B cell (primary cell): ENCODE data around the gene CCNH. TPM values are rescaled to one million over a fixed set of nuclear protein-coding genes. Genes with fewer than 3 reads are reported as not detected.

ENCODE experiments used
- ATAC-seq: fragments of 200-7000 bp; cut with Tn5 transposase; one replicate; pipeline ENCODE4 v1.10.0; 2021; ENCODE audit warnings: low read depth, mild to moderate bottlenecking, moderate number of reproducible peaks, moderate library complexity
- CTCF ChIA-PET: fragments of 350-600 bp; sonication (Branson Sonifier 250); formaldehyde crosslinking; loops from one replicate; lab custom pipeline; 2021; ENCODE audit warnings: antibody characterized with exemption, inconsistent platforms; lab: Charles Lee
- POLR2A ChIA-PET: fragments of 350-600 bp; sonication (Branson Sonifier 250); formaldehyde crosslinking; loops from one replicate; lab custom pipeline; 2021; ENCODE audit warnings: antibody characterized with exemption; lab: Charles Lee
- DNase-seq: peaks from one replicate; pipeline ENCODE4 v3.0.0; 2013
- H2AFZ ChIP-seq: 2 replicates; pipeline ENCODE4 v1.6.1; 2012; ENCODE audit warnings: mild to moderate bottlenecking, low read depth, low read length; ENCODE audit not compliant: insufficient read depth, poor library complexity, severe bottlenecking
- H3K27ac ChIP-seq, 2 donors: 1 replicate in 1 of 2; 2 replicates in 1 of 2; pipeline ENCODE4 v1.5.1; 2012 to 2013; ENCODE audit warnings: low read length in 2 of 2, mild to moderate bottlenecking in 2 of 2, moderate library complexity in 1 of 2
- H3K27me3 ChIP-seq, 4 experiments: fragments of 200-600 bp in 1 of 4; sonication (generic) in 1 of 4; replicated peaks in 1 of 4; 1 replicate in 2 of 4; 2 replicates in 2 of 4; pipeline versions ENCODE4 v1.6.1 to v1.7.0; 2013 to 2016; ENCODE audit warnings: low read length in 3 of 4, mild to moderate bottlenecking in 2 of 4, mixed read lengths in 1 of 4, moderate library complexity in 1 of 4; ENCODE audit not compliant: insufficient read depth in 4 of 4, control insufficient read depth in 3 of 4; ENCODE audit errors: control extremely low read depth in 1 of 4
- H3K36me3 ChIP-seq, 2 experiments: replicated peaks in 1 of 2; 1 replicate in 1 of 2; 2 replicates in 1 of 2; pipeline versions ENCODE4 v1.6.1 to v1.7.1; 2013; ENCODE audit warnings: low read length in 1 of 2; ENCODE audit not compliant: insufficient read depth in 2 of 2, control insufficient read depth in 1 of 2; ENCODE audit errors: control extremely low read depth in 1 of 2, extremely low read depth in 1 of 2
- H3K4me1 ChIP-seq, 2 donors: fragments of 200-600 bp in 1 of 2; sonication (generic) in 1 of 2; 1 replicate in 1 of 2; 2 replicates in 1 of 2; pipeline versions ENCODE4 v1.5.1 to v1.6.1; 2013 to 2017; ENCODE audit warnings: low read length in 2 of 2; ENCODE audit not compliant: control insufficient read depth in 2 of 2, insufficient read depth in 2 of 2
- H3K4me2 ChIP-seq: replicated peaks from 2 replicates; pipeline ENCODE3; 2012; ENCODE audit warnings: mild to moderate bottlenecking, low read depth, low read length; ENCODE audit not compliant: poor library complexity, severe bottlenecking
- H3K4me3 ChIP-seq, 5 experiments: fragments of 200-600 bp in 1 of 5; sonication (generic) in 1 of 5; 1 replicate in 3 of 5; 2 replicates in 2 of 5; pipeline versions ENCODE4 v1.5.1 to v1.7.0; 2011 to 2016; ENCODE audit warnings: low read length in 4 of 5, mild to moderate bottlenecking in 4 of 5, low read depth in 2 of 5, control low read depth in 1 of 5, moderate library complexity in 1 of 5; ENCODE audit not compliant: insufficient read depth in 1 of 5; ENCODE audit errors: control extremely low read depth in 1 of 5, extremely low read depth in 1 of 5
- H3K79me2 ChIP-seq: fragments of 200-600 bp; sonication (generic); one replicate; pipeline ENCODE4 v1.6.0; 2016; ENCODE audit warnings: low read length; ENCODE audit not compliant: control insufficient read depth, insufficient read depth
- H3K9ac ChIP-seq: fragments of 200-600 bp; sonication (generic); 2 replicates; pipeline ENCODE4 v1.6.1; 2017; ENCODE audit warnings: mild to moderate bottlenecking, low read length, moderate library complexity
- H3K9me3 ChIP-seq, 3 donors: one replicate each; pipeline versions ENCODE4 v1.6.1 to v1.7.1; 2013; ENCODE audit warnings: low read length in 2 of 3; ENCODE audit not compliant: control insufficient read depth in 2 of 3, insufficient read depth in 1 of 3; ENCODE audit errors: control extremely low read depth in 1 of 3
- H4K20me1 ChIP-seq: 2 replicates; pipeline ENCODE4 v1.6.0; 2012; ENCODE audit warnings: mild to moderate bottlenecking, low read length; ENCODE audit not compliant: insufficient read depth, control insufficient read depth, poor library complexity, severe bottlenecking
- H3K27ac Mint-ChIP-seq: one replicate; pipeline ENCODE4 v1.8.0; 2021; ENCODE audit warnings: mixed read lengths
- H3K27me3 Mint-ChIP-seq: one replicate; pipeline ENCODE4 v1.8.0; 2021; ENCODE audit warnings: mixed read lengths
- H3K4me1 Mint-ChIP-seq: one replicate; pipeline ENCODE4 v1.8.0; 2021; ENCODE audit warnings: mixed read lengths
- H3K4me3 Mint-ChIP-seq: one replicate; pipeline ENCODE4 v1.8.0; 2021; ENCODE audit warnings: mixed read lengths
- H3K9me3 Mint-ChIP-seq: one replicate; pipeline ENCODE4 v1.8.0; 2022; ENCODE audit warnings: mixed read lengths; ENCODE audit not compliant: insufficient read depth
- CTCF ChIP-seq: fragments of 200-600 bp; IDR thresholded peaks from one replicate; pipeline ENCODE4 v1.8.0; 2022; ENCODE audit warnings: antibody characterized with exemption, mild to moderate bottlenecking
- EZH2 ChIP-seq: IDR thresholded peaks from 2 replicates; pipeline ENCODE4 v1.6.1; 2012; ENCODE audit warnings: borderline replicate concordance, low read depth, mild to moderate bottlenecking, moderate library complexity, low read length; ENCODE audit not compliant: insufficient read depth, poor library complexity, severe bottlenecking
- WGBS: methylation state at CpG from one replicate; pipeline ENCODE4 v1.1.5; 2013; ENCODE audit warnings: missing lambda C conversion rate; ENCODE audit not compliant: insufficient coverage; 5-methylcytosine and 5-hydroxymethylcytosine counted together
- intact Hi-C: fragments of 100-400 bp; cut with micrococcal nuclease; formaldehyde crosslinking; loops from one replicate; pipeline ENCODE4 v1.10.0; 2022
- polyA plus RNA-seq: library from polyadenylated mRNA; depleted of rRNA; stranded (reverse); fragments of >200 nt; gene quantifications from 2 replicates; pipeline ENCODE4 v1.2.3, GENCODE V29; 2012
- total RNA-seq, 2 donors: library from RNA; stranded (reverse); fragments of 120-200 nt in 1 of 2; gene quantifications; 1 replicate in 1 of 2; 2 replicates in 1 of 2; pipeline versions ENCODE4 v1.2.3 to v1.2.4, GENCODE V29; 2013 to 2022

CCNH gene
- total and polyA plus RNA-seq, 2 donors (not counting 1 experiment from before 2014, with no cell fraction given): 59.2 to 120 TPM

GRCh38 chr5:87423755-87424154 is 11.0 kb upstream of the CCNH start:
- Mint-ChIP-seq H3K4me1 (no peaks in the 10 kb centered on the region), H3K4me3 (no peak overlapping the region), H3K27me3 (peaks cover 10% of the 10 kb centered on the region), H3K27ac (no peak overlapping the region), H3K9me3 (no peaks in the 10 kb centered on the region)
- no peak overlapping the region for H3K9ac ChIP-seq
- H3K36me3 ChIP-seq: no peaks in the 10 kb centered on the region
- no peak overlapping the region for H3K27ac ChIP-seq
- DNase-seq: no peak
- no peaks in the 10 kb centered on the region for H3K9me3 ChIP-seq
- no peaks in the 10 kb centered on the region for H3K79me2 ChIP-seq
- no peak overlapping the region for H3K4me3 ChIP-seq
- no peaks in the 10 kb centered on the region for H3K4me1 ChIP-seq
- intact Hi-C loops: no loop called here
- no peak for ATAC-seq
- no peaks in the 10 kb centered on the region for H4K20me1 ChIP-seq
- no peak overlapping the region for H2AFZ ChIP-seq
- CTCF ChIA-PET: no interaction called here
- WGBS: no CpG with 5 or more reads among the region's 1 CpG
- TF ChIP-seq CTCF: no peak
- TF ChIP-seq EZH2: no peak
- POLR2A ChIA-PET: no interaction called here
- no peak overlapping the region for H3K4me2 ChIP-seq
- no peaks in the 10 kb centered on the region for H3K27me3 ChIP-seq

GRCh38 chr5:87421307-87421706 is 8.6 kb upstream of the CCNH start:
- ATAC-seq: no peak
- CTCF ChIA-PET: no interaction called here
- no peak overlapping the region for H3K27ac ChIP-seq
- no peak overlapping the region for H3K4me2 ChIP-seq
- Mint-ChIP-seq H3K4me1 (no peaks in the 10 kb centered on the region), H3K27me3 (peaks cover 4% of the 10 kb centered on the region), H3K9me3 (no peaks in the 10 kb centered on the region), H3K27ac (no peak overlapping the region), H3K4me3 (no peak overlapping the region)
- no peak for DNase-seq
- H2AFZ ChIP-seq: no peak overlapping the region
- H3K9me3 ChIP-seq: no peaks in the 10 kb centered on the region
- no peaks in the 10 kb centered on the region for H4K20me1 ChIP-seq
- H3K4me3 ChIP-seq: no peak overlapping the region
- no peaks in the 10 kb centered on the region for H3K4me1 ChIP-seq
- H3K9ac ChIP-seq: no peak overlapping the region
- TF ChIP-seq EZH2 (no peak), CTCF (no peak)
- intact Hi-C loops: no loop called here
- H3K36me3 ChIP-seq: no peaks in the 10 kb centered on the region
- no peaks in the 10 kb centered on the region for H3K79me2 ChIP-seq
- POLR2A ChIA-PET: no interaction called here
- H3K27me3 ChIP-seq: no peaks in the 10 kb centered on the region
